Activated naive CD4-positive, alpha-beta T cell treated with anti-CD3 and anti-CD28 coated beads, Interleukin-2, amount 50 U/mL, for 72 hours (primary cell): ENCODE measurements around the gene MICALL1. TPM values are rescaled to one million over a fixed set of nuclear protein-coding genes. Genes with fewer than 3 reads are reported as not detected.
A peak's percentile ranks its signal among the peaks of the same experiment; 100 is the strongest.
"Not testable (repeated sequence)": the region's sequence is repeated elsewhere in the genome, so short reads cannot be mapped to it uniquely, and the experiment has no call there.

ENCODE experiments used
- ATAC-seq, 2 donors: fragments of 150-1000 bp; cut with Tn5 transposase; 2 replicates each; pipeline ENCODE4 v1.10.0; 2021; ENCODE audit warnings: mild to moderate bottlenecking in 2 of 2, moderate library complexity in 2 of 2
- DNase-seq, 2 donors: peaks; one replicate each; pipeline ENCODE4 v3.0.0; 2021 to 2022; ENCODE audit warnings: low spot score in 2 of 2
- H3K27ac Mint-ChIP-seq, 2 donors: one replicate each; pipeline ENCODE4 v1.8.0; 2022; ENCODE audit warnings: mild to moderate bottlenecking in 2 of 2, mixed read lengths in 2 of 2
- H3K36me3 Mint-ChIP-seq, 2 donors: one replicate each; pipeline ENCODE4 v1.8.0; 2022; ENCODE audit warnings: mixed read lengths in 2 of 2
- H3K9me3 Mint-ChIP-seq, 2 donors: one replicate each; pipeline ENCODE4 v1.8.0; 2022; ENCODE audit warnings: mixed read lengths in 2 of 2
- total RNA-seq, 2 donors: library from RNA; stranded (reverse); gene quantifications; one replicate each; pipeline ENCODE4 v1.2.3, GENCODE V29; 2022

The MICALL1 gene
- total RNA-seq, 2 donors from 2014 or later: 13.9 to 16.5 TPM

- DNase-seq: no peak
- H3K36me3 Mint-ChIP-seq: no peaks in the 10 kb centered on the region
- ATAC-seq: peak in 1 of 2 donors; percentile 22
- no peaks in the 10 kb centered on the region for H3K9me3 Mint-ChIP-seq
- H3K27ac Mint-ChIP-seq: peak overlapping the region; percentile 42 to 68
These were observed 34.7 kb downstream of the MICALL1 start for GRCh38 chr22:37940698-37941376.

DNA sequence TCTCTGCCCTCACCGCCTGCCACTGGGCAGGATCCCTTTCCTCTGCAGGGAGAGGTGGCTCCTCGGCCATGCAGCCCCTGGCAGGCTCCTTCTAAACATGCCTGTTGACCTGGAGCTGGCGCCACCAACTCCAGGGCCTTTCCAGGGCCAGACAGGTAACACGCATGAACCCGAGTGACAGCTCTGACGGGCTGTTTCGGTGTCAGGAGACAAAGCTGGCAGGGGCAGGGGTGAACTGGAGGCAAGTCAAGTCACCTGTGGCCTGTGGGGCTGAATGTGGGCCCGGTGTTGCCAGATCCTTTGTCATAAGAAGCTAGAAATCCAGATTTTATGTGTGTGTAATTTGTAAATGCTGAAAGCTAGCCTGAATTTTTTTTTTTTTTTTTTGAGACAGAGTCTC, 36.0 kb downstream of the MICALL1 start:
- DNase-seq: no peak
- Mint-ChIP-seq H3K36me3 (no peaks in the 10 kb centered on the region), H3K9me3 (no peaks in the 10 kb centered on the region), H3K27ac (peak overlapping the region in 1 of 2 donors; percentile 17)
- ATAC-seq: no peak

GRCh38 chr22:37943136-37943824, 37.2 kb downstream of the MICALL1 start:
- no peaks in the 10 kb centered on the region for H3K36me3 Mint-ChIP-seq
- H3K27ac Mint-ChIP-seq: peak overlapping the region in 1 of 2 donors; percentile 65
- H3K9me3 Mint-ChIP-seq: no peaks in the 10 kb centered on the region
- no peak for DNase-seq
- no peak for ATAC-seq

GRCh38 chr22:37943825-37944198, 37.7 kb downstream of the MICALL1 start:
- ATAC-seq: no peak
- DNase-seq: no peak
- Mint-ChIP-seq H3K27ac (no peak overlapping the region), H3K9me3 (no peaks in the 10 kb centered on the region), H3K36me3 (no peaks in the 10 kb centered on the region)

- H3K9me3 Mint-ChIP-seq: not testable (repeated sequence)
These were observed 38.3 kb downstream of the MICALL1 start for GRCh38 chr22:37944423-37944822.

DNA sequence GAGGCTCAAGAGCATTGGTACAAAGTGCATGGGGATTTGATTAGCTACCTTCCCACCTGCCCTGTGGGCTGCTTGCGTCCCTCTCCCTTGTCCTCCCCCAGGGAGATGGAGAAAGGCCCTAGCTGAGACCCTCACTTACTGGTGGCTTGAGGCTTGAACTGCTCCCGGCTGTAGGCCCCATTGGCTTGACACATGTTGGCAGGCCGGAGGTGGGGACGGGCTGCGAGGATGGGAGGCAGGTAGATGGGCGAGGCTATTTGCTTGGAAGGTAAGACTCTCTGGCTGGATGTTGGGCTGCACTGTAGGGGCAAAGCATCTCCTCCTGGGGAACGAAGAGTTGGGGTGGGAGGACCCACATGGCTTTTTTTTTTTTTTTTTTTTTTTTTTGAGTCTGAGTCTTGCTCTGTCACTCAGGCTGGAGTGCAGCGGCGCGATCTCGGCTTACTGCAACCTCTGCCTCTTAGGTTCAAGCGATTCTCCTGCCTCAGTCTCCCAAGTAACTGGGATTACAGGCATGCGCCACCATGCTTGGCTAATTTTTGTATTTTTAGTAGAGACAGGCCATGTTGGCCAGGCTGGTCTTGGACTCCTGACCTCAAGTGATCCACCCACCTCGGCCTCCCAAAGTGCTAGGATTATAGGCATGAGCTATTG, 41.2 kb downstream of the MICALL1 start:
- H3K9me3 Mint-ChIP-seq, DNase-seq, ATAC-seq, H3K27ac Mint-ChIP-seq, H3K36me3 Mint-ChIP-seq: not testable (repeated sequence)

More at GRCh38 chr22:37944423-37944822, 38.3 kb downstream of the MICALL1 start:
- H3K36me3 Mint-ChIP-seq, DNase-seq, ATAC-seq, H3K27ac Mint-ChIP-seq: not testable (repeated sequence)

DNA sequence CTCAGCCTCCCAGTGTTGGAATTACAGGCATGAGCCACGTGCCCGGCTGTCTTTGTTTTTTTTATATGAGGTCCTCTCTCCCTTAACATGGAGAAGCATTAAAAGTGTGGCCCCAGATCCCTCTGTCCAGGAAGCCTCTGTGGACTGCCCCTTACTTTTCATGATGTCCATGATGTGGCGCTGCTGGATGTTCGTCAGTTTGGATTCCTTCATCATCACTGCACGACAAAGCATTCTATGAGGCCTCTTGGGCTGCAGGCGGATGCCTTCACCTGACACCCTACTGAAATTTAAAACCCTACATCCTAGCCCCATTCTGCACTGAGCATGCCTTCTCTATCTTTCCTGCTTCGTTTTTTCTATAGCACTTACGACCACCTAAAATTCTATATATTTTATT, 45.2 kb downstream of the MICALL1 start:
- Mint-ChIP-seq H3K36me3 (peaks cover 6 to 14% of the 10 kb centered on the region in 2 donors), H3K9me3 (no peaks in the 10 kb centered on the region), H3K27ac (no peak overlapping the region)
- no peak for DNase-seq
- no peak for ATAC-seq

DNA sequence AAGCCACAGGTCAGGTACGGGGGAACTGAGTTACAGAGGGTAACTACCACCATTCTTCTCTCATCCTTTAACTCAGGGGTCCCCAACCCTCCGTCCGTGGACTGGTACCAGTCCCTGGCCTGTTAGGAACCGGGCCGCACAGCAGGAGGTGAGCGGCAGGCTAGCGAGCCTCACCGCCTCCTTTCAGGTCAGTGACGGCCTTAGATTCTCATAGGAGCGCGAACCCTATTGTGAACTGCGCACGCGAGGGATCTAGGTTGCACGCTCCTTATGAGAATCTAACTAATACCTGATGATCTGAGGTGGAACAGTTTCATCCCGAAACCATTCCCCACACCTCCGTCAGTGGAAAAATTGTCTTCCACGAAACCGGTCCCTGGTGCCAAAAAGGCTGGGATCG, 46.5 kb downstream of the MICALL1 start:
- H3K27ac Mint-ChIP-seq, DNase-seq, H3K9me3 Mint-ChIP-seq, ATAC-seq: not testable (repeated sequence)
- peaks cover 6 to 20% of the 10 kb centered on the region in 2 donors for H3K36me3 Mint-ChIP-seq

GRCh38 chr22:37953062-37953436, 47.0 kb downstream of the MICALL1 start:
- Mint-ChIP-seq H3K27ac (peak overlapping the region; percentile 92 to 99), H3K36me3 (peaks cover 6 to 20% of the 10 kb centered on the region in 2 donors), H3K9me3 (no peaks in the 10 kb centered on the region)
- no peak for ATAC-seq
- no peak for DNase-seq

DNA sequence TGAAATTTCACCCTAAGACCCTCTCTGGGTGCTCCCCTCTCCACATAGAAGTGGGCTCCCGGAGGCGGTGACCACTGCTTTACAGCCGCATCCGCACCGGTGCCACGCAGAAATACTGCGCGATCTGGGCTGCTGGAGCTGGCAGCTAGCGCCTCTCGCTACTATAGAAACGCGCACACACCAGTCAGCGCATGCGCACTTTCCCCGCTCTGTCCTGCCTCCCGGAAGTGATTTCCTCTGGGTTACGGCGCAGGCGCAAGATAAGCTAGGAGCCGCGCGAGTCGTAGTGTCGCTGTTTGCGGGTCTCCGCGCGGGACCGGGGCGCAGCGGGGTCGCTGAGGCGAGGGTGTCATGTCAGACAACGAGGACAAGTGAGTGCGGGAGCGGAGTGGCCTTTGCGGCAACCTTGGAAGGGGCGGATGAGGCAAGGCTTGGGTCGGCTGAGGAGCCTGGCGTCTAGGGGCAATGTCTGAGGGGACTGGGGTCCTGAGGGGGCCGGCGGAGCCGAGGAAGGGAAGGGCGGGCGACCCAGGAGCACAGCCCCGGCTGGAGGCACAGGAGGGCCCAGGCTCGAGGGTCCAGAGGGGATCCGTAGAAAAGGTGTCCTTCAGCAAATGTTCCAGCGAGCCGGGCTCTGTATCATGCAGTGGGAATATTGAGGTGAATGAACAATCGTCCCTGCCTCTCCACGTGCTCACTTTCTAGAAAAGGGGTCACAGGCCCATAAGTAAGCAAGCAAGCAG, 47.5 kb downstream of the MICALL1 start, which contains the start of the genes C22orf23 and POLR2F:
Gene C22orf23, minus strand, starts transcription at position 165 of the 743 bp plus-strand sequence. CDS start 452 bp downstream, outside the sequence.
Gene POLR2F, plus strand, starts transcription at position 263 of the 743 bp plus-strand sequence. Its CDS starts 89 bp downstream, at position 352.
- ATAC-seq (peak; percentile 97 to 98), DNase-seq (peak; percentile 94)
- peaks cover 9 to 24% of the 10 kb centered on the region in 2 donors for H3K36me3 Mint-ChIP-seq
- H3K9me3 Mint-ChIP-seq: no peaks in the 10 kb centered on the region
- H3K27ac Mint-ChIP-seq: peak within 1 kb of the TSS; percentile 92 to 99

GRCh38 chr22:37954686-37955085, 48.6 kb downstream of the MICALL1 start:
- Mint-ChIP-seq H3K27ac (peak overlapping the region; percentile 5 to 92), H3K36me3 (peaks cover 20 to 34% of the 10 kb centered on the region in 2 donors), H3K9me3 (no peaks in the 10 kb centered on the region)
- DNase-seq (no peak), ATAC-seq (no peak)

GRCh38 chr22:37955825-37956397, 49.8 kb downstream of the MICALL1 start:
- ATAC-seq, H3K27ac Mint-ChIP-seq, H3K9me3 Mint-ChIP-seq, DNase-seq: not testable (repeated sequence)
- peaks cover 21 to 34% of the 10 kb centered on the region in 2 donors for H3K36me3 Mint-ChIP-seq

DNA sequence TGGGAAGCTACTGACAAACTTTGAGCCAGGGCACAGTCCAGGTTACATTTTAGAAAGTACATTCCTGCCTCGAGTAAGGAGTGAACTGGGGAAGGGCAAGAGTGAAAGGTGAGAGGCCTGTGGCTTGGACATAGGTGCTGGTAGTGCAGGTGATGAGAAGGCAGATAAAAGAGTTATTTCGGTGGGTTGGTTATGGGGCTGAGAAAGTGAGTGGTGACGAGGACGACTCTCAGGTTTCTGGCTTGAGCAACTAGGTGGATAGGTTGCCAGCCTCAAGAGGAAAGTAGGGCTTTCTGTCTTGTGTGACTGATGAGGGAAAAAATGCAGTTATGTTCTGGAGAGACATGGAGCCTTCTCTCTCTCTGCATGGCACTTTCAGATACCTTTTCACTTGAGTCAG, 51.1 kb downstream of the MICALL1 start:
- H3K9me3 Mint-ChIP-seq: no peaks in the 10 kb centered on the region
- peaks cover 29 to 41% of the 10 kb centered on the region in 2 donors for H3K36me3 Mint-ChIP-seq
- DNase-seq (no peak), ATAC-seq (no peak)
- H3K27ac Mint-ChIP-seq: peak overlapping the region in 1 of 2 donors; percentile 3

GRCh38 chr22:37959231-37959825, 53.2 kb downstream of the MICALL1 start:
- no peak for DNase-seq
- Mint-ChIP-seq H3K27ac (peak overlapping the region; percentile 39 to 42), H3K9me3 (no peaks in the 10 kb centered on the region), H3K36me3 (peaks cover 22 to 31% of the 10 kb centered on the region in 2 donors)
- ATAC-seq: no peak

DNA sequence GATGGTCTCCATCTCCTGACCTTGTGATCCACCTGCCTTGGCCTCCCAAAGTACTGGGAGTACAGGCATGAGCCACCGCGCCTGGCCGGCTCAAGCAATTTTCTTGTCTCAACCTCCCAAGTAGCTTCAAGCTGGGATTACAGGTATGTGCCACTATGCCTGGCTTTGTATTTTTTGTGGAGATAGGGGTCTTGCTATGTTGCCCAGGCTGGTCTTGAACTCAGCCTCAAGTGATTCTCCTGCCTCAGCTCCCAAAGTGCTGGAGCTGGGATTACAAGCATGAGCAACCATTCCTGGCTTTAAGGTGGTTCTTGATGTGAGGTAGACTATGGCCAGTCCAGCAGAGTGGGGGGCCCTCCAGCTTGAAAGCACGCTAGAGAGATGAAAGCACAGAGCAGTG, 55.0 kb downstream of the MICALL1 start:
- no peak for DNase-seq
- H3K36me3 Mint-ChIP-seq: peaks cover 22 to 31% of the 10 kb centered on the region in 2 donors
- no peak for ATAC-seq
- H3K27ac Mint-ChIP-seq: peak overlapping the region in 1 of 2 donors; percentile 50
- no peaks in the 10 kb centered on the region for H3K9me3 Mint-ChIP-seq
